KOPT-K1 (cell line): ENCODE data around the gene CT45A10.
"Not testable (repeated sequence)": the region's sequence is repeated elsewhere in the genome, so short reads cannot be mapped to it uniquely, and the experiment has no call there.

ENCODE experiments used
- H3K27ac ChIP-seq: fragments of 200-600 bp; sonication (generic); 2 replicates; pipeline ENCODE4 v1.5.1; 2016; ENCODE audit warnings: antibody characterized with exemption, mild to moderate bottlenecking, low read depth, low read length; ENCODE audit not compliant: poor library complexity, severe bottlenecking
- H3K36me3 ChIP-seq: fragments of 200-600 bp; sonication (generic); 2 replicates; pipeline ENCODE4 v1.5.1; 2017; ENCODE audit warnings: antibody characterized with exemption, mild to moderate bottlenecking, low read length, moderate library complexity; ENCODE audit not compliant: insufficient read depth
- H3K9me3 ChIP-seq: fragments of 200-600 bp; sonication (generic); 2 replicates; pipeline ENCODE4 v1.5.1; 2017; ENCODE audit warnings: antibody characterized with exemption, low read length, mild to moderate bottlenecking; ENCODE audit not compliant: insufficient read depth, poor library complexity, severe bottlenecking

CT45A10 gene

DNA sequence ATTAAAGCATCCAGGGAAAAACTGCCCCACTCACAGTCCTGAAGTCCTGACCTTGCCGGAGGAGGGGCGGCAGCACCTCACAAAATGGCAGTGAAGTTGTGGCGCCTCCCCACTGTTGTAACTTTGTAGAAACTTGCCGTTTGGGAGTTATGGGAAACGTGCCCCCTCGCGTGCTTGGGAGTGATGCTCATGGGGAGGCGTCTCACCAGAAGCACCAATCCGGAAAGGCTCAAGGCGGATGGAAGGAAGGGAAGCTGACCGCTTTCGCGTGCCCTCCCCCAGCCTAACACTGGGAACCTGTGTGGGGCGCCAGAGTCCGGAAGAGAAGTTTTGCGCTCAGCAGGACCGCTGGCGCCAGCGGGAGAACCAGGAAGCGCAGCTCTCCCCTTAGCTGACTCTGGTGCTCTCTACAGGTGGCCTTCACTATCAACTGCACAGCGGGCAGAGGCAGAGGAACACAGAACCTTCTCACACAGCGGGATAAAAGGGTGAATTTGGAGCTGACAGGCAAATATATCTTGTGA, at the start of gene CT45A10, which contains the start of gene SAGE1:
CT45A10 (minus strand) TSS at position 151 of the 524 bp plus-strand sequence. CDS start 8,100 bp downstream, outside the sequence.
SAGE1 (plus strand) TSS at position 423 of the 524 bp plus-strand sequence. CDS start 2,527 bp downstream, outside the sequence.
- no peaks in the 10 kb centered on the region for H3K9me3 ChIP-seq
- H3K27ac ChIP-seq: no peak within 1 kb of the TSS
- no peaks in the 10 kb centered on the region for H3K36me3 ChIP-seq

DNA sequence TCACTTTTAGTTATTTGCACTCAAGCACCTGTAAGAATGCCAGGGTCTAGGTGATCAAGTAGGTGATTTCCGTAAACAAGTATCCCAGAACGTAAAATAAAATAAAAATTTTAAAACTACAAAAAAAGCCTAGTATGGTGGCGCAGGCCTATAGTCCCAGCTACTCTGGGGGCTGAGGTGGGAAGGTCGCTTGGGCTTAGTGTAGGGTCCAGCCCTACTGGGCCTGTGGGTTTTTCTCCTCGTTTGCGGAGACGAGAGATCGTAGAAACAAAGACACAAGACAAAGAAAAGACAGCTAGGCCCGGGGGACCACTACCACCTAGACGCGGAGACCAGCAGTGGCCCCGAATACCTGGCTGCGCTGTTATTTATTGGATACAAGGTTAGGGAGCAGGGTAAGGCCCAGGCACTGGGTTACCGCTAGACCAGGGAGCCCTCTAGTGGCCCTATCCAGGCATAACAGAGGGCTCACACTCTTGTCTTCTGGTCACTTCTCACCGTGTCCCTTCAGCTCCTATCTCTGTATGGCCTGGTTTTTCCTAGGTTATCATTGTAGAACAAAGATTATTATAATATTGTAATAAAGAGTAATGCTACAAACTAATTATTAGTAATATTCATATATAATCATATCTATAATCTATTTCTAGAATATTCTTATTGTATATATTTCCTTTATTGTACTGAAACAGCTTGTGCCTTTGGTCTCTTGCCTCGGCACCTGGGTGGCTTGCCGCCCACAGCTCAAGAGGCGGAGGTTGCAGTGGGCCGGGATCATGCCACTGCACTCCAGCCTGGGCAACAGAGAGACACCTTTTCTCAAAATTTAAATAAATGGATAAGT, 38.6 kb upstream of the CT45A10 start:
- no peaks in the 10 kb centered on the region for H3K9me3 ChIP-seq
- H3K27ac ChIP-seq: no peak overlapping the region
- no peaks in the 10 kb centered on the region for H3K36me3 ChIP-seq

- no peaks in the 10 kb centered on the region for H3K36me3 ChIP-seq
Observed at GRCh38 chrX:135927897-135928296, 34.7 kb upstream of the CT45A10 start.

GRCh38 chrX:135923353-135923752, 30.1 kb upstream of the CT45A10 start:
- Histone ChIP-seq H3K27ac (no peak overlapping the region), H3K9me3 (no peaks in the 10 kb centered on the region), H3K36me3 (no peaks in the 10 kb centered on the region)

More at GRCh38 chrX:135927897-135928296, 34.7 kb upstream of the CT45A10 start:
- H3K9me3 ChIP-seq: no peaks in the 10 kb centered on the region
- no peak overlapping the region for H3K27ac ChIP-seq

DNA sequence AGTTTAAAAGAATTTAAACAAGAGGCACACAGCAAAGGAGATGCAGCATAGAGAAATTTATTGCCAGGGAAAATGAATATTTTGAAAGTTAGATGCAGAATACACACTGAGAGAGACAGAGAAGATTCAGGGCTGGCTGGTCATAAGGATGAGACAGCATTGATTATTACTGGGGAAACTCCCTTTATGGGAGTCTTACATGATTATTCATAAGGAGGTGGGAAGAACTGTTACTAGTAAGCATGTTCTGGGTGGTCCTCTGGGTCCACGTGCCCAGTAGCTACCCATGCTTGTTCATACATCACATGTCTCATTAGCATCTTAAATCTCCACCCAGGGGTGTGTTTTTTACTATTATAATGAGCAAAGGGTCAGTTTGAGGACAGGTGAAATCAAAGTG, 27.3 kb upstream of the CT45A10 start:
- H3K36me3 ChIP-seq, H3K9me3 ChIP-seq, H3K27ac ChIP-seq: not testable (repeated sequence)

DNA sequence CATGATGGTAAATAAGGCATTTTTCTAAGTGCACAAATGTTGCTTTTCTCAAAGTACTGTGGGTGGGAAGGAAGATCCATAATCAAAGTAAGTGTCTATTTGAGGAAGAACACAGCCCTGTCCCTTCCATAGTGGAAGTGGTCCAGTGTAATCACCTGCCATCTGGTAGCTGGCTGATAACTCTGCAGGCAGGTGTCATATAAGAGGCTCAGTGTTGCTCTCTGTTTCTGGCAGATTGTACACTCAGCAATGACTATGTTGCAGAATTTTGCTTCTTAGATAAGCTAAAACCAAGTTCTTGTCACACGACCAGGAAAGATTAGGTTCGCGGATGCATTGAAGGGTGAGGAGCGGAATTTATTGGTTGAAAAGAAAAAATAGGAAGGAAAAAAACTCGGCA, 21.2 kb upstream of the CT45A10 start:
- Histone ChIP-seq H3K9me3 (no peaks in the 10 kb centered on the region), H3K27ac (no peak overlapping the region), H3K36me3 (no peaks in the 10 kb centered on the region)

DNA sequence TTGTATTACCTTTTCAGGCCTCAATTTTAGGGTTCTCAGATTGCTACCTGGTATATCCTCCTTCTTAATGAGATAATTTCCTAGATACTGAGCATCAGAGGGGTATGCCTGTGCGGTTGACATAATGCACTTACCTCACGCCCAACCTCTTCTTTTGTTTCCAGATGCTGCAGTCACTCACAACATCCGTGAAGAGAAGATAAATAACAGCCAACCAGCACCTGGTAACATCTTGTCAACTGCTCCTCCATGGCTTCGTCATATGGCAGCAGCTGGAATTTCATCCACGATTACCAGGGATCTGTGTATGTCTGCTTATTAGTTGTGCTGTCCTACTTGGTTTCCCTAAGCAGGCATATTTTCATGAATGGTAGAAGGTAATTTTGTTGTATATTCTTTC, 17.0 kb upstream of the CT45A10 start:
- H3K27ac ChIP-seq: no peak overlapping the region

DNA sequence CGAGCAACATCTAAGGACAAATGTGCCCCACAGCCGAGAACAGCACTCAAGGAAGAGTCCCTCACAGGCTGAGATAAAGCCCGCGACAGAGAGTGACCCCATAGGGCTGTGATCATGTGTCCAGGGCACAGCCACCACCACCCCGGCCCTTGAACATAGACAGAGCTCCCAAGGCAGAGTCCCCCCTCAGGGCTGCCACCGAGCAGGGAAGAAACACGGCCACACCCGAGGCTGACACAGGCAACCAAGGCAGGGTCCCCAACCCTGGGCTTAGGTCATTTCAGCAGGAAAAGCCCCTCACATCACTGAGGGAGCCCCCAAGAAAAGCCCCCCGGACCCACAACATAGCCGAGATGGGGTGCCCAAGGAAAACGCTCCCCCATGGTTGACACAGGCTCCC, 463 bp downstream of the CT45A10 start:
- H3K27ac ChIP-seq: no peak overlapping the region
- H3K36me3 ChIP-seq: no peaks in the 10 kb centered on the region
- no peaks in the 10 kb centered on the region for H3K9me3 ChIP-seq

More for the DNA sequence above, 17.0 kb upstream of the CT45A10 start:
- no peaks in the 10 kb centered on the region for H3K9me3 ChIP-seq
- no peaks in the 10 kb centered on the region for H3K36me3 ChIP-seq

DNA sequence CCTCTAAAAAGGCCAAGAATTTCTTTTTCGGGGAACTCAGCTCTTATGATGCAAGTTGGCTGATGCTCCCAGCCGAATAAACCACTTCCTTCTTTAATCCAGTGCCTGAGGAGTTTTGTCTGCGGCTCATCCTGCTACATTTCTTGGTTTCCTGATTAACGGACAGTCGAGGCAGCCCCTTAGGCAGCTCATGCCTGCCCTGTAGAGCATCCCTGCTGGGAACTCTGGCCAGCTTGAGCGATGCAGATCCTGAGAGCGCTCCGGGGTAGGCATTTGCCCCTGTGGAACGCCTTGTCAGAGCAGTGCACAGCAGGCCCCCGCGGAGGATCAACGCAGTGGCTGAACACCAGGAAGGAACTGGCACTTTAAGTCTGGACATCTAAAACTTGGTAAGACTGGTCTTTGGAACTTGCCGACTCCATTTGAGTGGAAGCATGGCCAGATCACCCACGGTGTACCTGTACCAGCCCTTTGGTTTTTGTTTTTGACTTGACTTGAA, 3.1 kb downstream of the CT45A10 start:
- Histone ChIP-seq H3K36me3 (no peaks in the 10 kb centered on the region), H3K9me3 (no peaks in the 10 kb centered on the region), H3K27ac (no peak overlapping the region)

DNA sequence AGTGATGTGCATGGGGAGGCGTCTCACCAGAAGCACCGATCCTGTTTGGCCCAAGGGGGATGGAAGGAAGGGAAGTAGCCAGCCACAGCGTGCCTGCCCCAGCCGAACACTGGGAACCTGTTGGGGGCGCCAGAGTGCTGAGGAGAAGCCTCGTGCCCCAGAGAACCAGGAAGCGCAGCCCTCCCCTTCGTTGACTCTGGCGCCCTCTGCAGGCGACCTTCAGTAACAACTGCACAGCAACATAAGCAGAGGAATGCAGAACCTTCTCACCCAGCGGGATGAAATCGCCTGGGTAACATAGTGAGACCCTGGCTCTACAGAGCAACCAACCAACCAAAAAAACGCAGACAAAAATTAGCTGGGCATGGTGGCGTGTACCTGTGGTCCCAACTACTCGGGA, 4.3 kb downstream of the CT45A10 start:
- H3K9me3 ChIP-seq, H3K27ac ChIP-seq, H3K36me3 ChIP-seq: not testable (repeated sequence)

DNA sequence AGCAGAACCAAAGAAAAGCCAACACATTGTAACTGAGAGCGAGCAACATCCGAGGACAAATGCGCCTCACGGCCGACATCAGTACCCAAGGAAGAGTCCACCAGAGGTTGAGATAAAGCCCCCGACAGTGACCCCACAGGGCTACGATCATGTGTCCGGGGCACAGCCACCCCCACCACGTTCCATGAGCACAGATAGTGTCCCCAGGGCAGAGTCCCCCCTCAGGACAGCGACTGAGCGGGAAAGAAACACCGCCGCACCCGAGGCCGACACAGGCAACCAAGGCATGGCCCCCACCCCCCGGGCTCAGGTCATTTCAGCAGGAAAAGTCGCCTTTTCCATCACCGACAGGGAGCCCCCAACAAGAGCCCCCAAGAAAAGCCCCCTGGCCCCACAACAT, 5.0 kb downstream of the CT45A10 start:
- not testable (repeated sequence) for H3K36me3 ChIP-seq, H3K9me3 ChIP-seq, H3K27ac ChIP-seq

- not testable (repeated sequence) for H3K36me3 ChIP-seq, H3K9me3 ChIP-seq, H3K27ac ChIP-seq
Observed at GRCh38 chrX:135882741-135883140, 10.5 kb downstream of the CT45A10 start.

DNA sequence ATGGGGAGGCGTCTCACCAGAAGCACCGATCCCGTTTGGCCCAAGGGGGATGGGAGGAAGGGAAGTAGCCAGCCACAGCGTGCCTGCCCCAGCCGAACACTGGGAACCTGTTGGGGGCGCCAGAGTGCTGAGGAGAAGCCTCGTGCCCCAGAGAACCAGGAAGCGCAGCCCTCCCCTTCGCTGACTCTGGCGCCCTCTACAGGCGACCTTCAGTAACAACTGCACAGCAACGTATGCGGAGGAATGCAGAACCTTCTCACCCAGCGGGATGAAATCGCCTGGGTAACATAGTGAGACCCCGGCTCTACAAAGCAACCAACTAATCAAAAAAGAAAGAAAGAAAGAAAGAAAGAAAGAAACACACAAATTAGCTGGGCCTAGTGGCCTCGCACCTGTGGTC, 21.5 kb downstream of the CT45A10 start, which contains the start of gene CT45A9:
CT45A9 (minus strand) TSS at position 101 of the 400 bp plus-strand sequence. CDS start 3,751 bp downstream, outside the sequence.
- not testable (repeated sequence) for H3K27ac ChIP-seq, H3K36me3 ChIP-seq

GRCh38 chrX:135854438-135854837, 38.8 kb downstream of the CT45A10 start, which contains the start of gene CT45A8:
TSS of gene CT45A8 (minus strand) at chrX:135854538. CDS start at chrX:135850783, 3,755 bp downstream.
- not testable (repeated sequence) for H3K9me3 ChIP-seq, H3K36me3 ChIP-seq, H3K27ac ChIP-seq

More for the DNA sequence above, 21.5 kb downstream of the CT45A10 start, which contains the start of gene CT45A9:
- not testable (repeated sequence) for H3K9me3 ChIP-seq

DNA sequence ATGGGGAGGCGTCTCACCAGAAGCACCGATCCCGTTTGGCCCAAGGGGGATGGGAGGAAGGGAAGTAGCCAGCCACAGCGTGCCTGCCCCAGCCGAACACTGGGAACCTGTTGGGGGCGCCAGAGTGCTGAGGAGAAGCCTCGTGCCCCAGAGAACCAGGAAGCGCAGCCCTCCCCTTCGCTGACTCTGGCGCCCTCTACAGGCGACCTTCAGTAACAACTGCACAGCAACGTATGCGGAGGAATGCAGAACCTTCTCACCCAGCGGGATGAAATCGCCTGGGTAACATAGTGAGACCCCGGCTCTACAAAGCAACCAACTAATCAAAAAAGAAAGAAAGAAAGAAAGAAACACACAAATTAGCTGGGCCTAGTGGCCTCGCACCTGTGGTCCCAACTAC, 56.1 kb downstream of the CT45A10 start, which contains the start of gene CT45A7:
CT45A7 (minus strand) TSS at position 101 of the 400 bp plus-strand sequence. CDS start 3,747 bp downstream, outside the sequence.
- H3K9me3 ChIP-seq, H3K27ac ChIP-seq, H3K36me3 ChIP-seq: not testable (repeated sequence)
